HepG2 (cell line): Measurements from ENCODE around the gene SOCS1. TPM values are rescaled to one million over a fixed set of nuclear protein-coding genes. Genes with fewer than 3 reads are reported as not detected.

ENCODE experiments used
- CHD2 ChIP-seq: IDR thresholded peaks from 2 replicates; pipeline ENCODE4 v1.6.1; 2011; ENCODE audit warnings: low read depth, low read length, improper control_type of control experiment
- HOXA5 ChIP-seq: sonication (generic); formaldehyde crosslinking; IDR thresholded peaks from 2 replicates; pipeline ENCODE4 v1.4.0; 2020; ENCODE audit warnings: missing genetic modification reagents
- PLRG1 ChIP-seq: fragments of 450-650 bp; conservative IDR thresholded peaks from 2 replicates; pipeline ENCODE4 v1.6.1; 2016
- SAFB2 ChIP-seq: sonication (generic); formaldehyde crosslinking; IDR thresholded peaks from 2 replicates; pipeline ENCODE4 v1.5.1; 2020; ENCODE audit warnings: missing genetic modification reagents, low read depth, mild to moderate bottlenecking, borderline replicate concordance
- SMARCC2 ChIP-seq: fragments of 450-650 bp; IDR thresholded peaks from 2 replicates; pipeline ENCODE4 v1.6.1; 2017; ENCODE audit warnings: antibody characterized with exemption, mild to moderate bottlenecking
- SNAPC2 ChIP-seq: sonication (generic); formaldehyde crosslinking; IDR thresholded peaks from 2 replicates; pipeline ENCODE4 v1.8.1; 2022; ENCODE audit warnings: mild to moderate bottlenecking, missing genetic modification reagents
- SUZ12 ChIP-seq: fragments of 150-350 bp; IDR thresholded peaks from 2 replicates; pipeline ENCODE4 v1.6.1; 2014; ENCODE audit warnings: low read depth, low read length
- TBL1XR1 ChIP-seq: fragments of 150-350 bp; IDR thresholded peaks from 2 replicates; pipeline ENCODE4 v1.6.1; 2014; ENCODE audit warnings: borderline replicate concordance, low read length; ENCODE audit not compliant: partially characterized antibody
- TRIM24 ChIP-seq: sonication (generic); formaldehyde crosslinking; IDR thresholded peaks from 2 replicates; pipeline ENCODE4 v1.8.0; 2022; ENCODE audit warnings: mild to moderate bottlenecking, missing genetic modification reagents
- ZBTB34 ChIP-seq: sonication (generic); formaldehyde crosslinking; IDR thresholded peaks from 2 replicates; pipeline ENCODE4 v1.8.0; 2022; ENCODE audit warnings: mild to moderate bottlenecking, missing genetic modification reagents
- ZC3H4 ChIP-seq: sonication (generic); formaldehyde crosslinking; IDR thresholded peaks from 2 replicates; pipeline ENCODE4 v1.4.0; 2020; ENCODE audit warnings: missing genetic modification reagents, borderline replicate concordance
- ZNF180 ChIP-seq: sonication (generic); formaldehyde crosslinking; IDR thresholded peaks from 2 replicates; pipeline ENCODE4 v1.4.0; 2020; ENCODE audit warnings: low read depth, missing genetic modification reagents, borderline replicate concordance
- ZNF431 ChIP-seq: sonication (generic); formaldehyde crosslinking; IDR thresholded peaks from 2 replicates; pipeline ENCODE4 v1.9.0; 2022; ENCODE audit warnings: missing genetic modification reagents, low read depth, mild to moderate bottlenecking, borderline replicate concordance
- polyA plus RNA-seq, 8 experiments: library from polyadenylated mRNA; depleted of rRNA in 3 of 8; stranded (reverse) in 7 of 8; unstranded in 1 of 8; fragments of >200 nt; fragmentation: Illumina TruSeq in 4 of 8; extraction: Trizol in 4 of 8; gene quantifications; 2 replicates each; pipeline versions ENCODE4 v1.2.1 to v1.2.3, GENCODE V29; 2011 to 2016; ENCODE audit warnings: low read depth in 4 of 8, missing spikeins in 1 of 8, mixed read lengths in 1 of 8; ENCODE audit not compliant: insufficient read depth in 1 of 8
- total RNA-seq, 5 experiments: library from RNA; depleted of rRNA; stranded (reverse); fragments of >200 nt; fragmentation: Illumina TruSeq; extraction: Trizol; gene quantifications; 2 replicates each; pipeline ENCODE4 v1.2.3, GENCODE V29; 2016; ENCODE audit warnings: low read depth in 1 of 5
- TF ChIP-seq, protein P1 (sequence below): sonication (generic); formaldehyde crosslinking; IDR thresholded peaks from 2 replicates; pipeline ENCODE4 v1.8.1; 2023; ENCODE audit warnings: mild to moderate bottlenecking, inconsistent platforms, moderate library complexity, missing genetic modification reagents, borderline replicate concordance
- TF ChIP-seq, protein P2 (sequence below): IDR thresholded peaks from 2 replicates; pipeline ENCODE4 v1.6.1; 2016; ENCODE audit warnings: low read depth
- TF ChIP-seq, protein P3 (sequence below): sonication (generic); formaldehyde crosslinking; IDR thresholded peaks from 2 replicates; pipeline ENCODE4 v1.5.1; 2020; ENCODE audit warnings: mild to moderate bottlenecking, missing genetic modification reagents, borderline replicate concordance
- TF ChIP-seq, protein P4 (sequence below): sonication (generic); formaldehyde crosslinking; IDR thresholded peaks from 2 replicates; pipeline ENCODE4 v1.9.0; 2021; ENCODE audit warnings: missing genetic modification reagents, borderline replicate concordance

The SOCS1 gene
- total and polyA plus RNA-seq, 2 of the 13 experiments (the other 11 are each of a cell fraction or from before 2014, with no cell fraction given): 5.3 to 6.3 TPM

- TF ChIP-seq, protein P1, sequence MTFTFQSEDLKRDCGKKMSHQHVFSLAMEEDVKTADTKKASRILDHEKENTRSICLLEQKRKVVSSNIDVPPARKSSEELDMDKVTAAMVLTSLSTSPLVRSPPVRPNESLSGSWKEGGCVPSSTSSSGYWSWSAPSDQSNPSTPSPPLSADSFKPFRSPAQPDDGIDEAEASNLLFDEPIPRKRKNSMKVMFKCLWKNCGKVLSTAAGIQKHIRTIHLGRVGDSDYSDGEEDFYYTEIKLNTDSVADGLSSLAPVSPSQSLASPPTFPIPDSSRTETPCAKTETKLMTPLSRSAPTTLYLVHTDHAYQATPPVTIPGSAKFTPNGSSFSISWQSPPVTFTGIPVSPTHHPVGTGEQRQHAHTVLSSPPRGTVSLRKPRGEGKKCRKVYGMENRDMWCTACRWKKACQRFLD (CRISPR knock-in tag): no peak
- no peak for TF ChIP-seq TRIM24
- TF ChIP-seq, protein P2, sequence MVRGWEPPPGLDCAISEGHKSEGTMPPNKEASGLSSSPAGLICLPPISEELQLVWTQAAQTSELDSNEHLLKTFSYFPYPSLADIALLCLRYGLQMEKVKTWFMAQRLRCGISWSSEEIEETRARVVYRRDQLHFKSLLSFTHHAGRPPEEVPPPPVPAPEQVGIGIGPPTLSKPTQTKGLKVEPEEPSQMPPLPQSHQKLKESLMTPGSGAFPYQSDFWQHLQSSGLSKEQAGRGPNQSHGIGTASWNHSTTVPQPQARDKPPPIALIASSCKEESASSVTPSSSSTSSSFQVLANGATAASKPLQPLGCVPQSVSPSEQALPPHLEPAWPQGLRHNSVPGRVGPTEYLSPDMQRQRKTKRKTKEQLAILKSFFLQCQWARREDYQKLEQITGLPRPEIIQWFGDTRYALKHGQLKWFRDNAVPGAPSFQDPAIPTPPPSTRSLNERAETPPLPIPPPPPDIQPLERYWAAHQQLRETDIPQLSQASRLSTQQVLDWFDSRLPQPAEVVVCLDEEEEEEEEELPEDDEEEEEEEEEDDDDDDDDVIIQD: no peak
- no peak for TF ChIP-seq SAFB2 (CRISPR knock-in tag)
- TF ChIP-seq, protein P3, sequence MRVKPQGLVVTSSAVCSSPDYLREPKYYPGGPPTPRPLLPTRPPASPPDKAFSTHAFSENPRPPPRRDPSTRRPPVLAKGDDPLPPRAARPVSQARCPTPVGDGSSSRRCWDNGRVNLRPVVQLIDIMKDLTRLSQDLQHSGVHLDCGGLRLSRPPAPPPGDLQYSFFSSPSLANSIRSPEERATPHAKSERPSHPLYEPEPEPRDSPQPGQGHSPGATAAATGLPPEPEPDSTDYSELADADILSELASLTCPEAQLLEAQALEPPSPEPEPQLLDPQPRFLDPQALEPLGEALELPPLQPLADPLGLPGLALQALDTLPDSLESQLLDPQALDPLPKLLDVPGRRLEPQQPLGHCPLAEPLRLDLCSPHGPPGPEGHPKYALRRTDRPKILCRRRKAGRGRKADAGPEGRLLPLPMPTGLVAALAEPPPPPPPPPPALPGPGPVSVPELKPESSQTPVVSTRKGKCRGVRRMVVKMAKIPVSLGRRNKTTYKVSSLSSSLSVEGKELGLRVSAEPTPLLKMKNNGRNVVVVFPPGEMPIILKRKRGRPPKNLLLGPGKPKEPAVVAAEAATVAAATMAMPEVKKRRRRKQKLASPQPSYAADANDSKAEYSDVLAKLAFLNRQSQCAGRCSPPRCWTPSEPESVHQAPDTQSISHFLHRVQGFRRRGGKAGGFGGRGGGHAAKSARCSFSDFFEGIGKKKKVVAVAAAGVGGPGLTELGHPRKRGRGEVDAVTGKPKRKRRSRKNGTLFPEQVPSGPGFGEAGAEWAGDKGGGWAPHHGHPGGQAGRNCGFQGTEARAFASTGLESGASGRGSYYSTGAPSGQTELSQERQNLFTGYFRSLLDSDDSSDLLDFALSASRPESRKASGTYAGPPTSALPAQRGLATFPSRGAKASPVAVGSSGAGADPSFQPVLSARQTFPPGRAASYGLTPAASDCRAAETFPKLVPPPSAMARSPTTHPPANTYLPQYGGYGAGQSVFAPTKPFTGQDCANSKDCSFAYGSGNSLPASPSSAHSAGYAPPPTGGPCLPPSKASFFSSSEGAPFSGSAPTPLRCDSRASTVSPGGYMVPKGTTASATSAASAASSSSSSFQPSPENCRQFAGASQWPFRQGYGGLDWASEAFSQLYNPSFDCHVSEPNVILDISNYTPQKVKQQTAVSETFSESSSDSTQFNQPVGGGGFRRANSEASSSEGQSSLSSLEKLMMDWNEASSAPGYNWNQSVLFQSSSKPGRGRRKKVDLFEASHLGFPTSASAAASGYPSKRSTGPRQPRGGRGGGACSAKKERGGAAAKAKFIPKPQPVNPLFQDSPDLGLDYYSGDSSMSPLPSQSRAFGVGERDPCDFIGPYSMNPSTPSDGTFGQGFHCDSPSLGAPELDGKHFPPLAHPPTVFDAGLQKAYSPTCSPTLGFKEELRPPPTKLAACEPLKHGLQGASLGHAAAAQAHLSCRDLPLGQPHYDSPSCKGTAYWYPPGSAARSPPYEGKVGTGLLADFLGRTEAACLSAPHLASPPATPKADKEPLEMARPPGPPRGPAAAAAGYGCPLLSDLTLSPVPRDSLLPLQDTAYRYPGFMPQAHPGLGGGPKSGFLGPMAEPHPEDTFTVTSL (CRISPR knock-in tag): no peak
- TF ChIP-seq ZNF180 (CRISPR knock-in tag): no peak
- TF ChIP-seq ZBTB34 (CRISPR knock-in tag): no peak; the same call in 1 of the 2 replicates
- TF ChIP-seq, protein P4, sequence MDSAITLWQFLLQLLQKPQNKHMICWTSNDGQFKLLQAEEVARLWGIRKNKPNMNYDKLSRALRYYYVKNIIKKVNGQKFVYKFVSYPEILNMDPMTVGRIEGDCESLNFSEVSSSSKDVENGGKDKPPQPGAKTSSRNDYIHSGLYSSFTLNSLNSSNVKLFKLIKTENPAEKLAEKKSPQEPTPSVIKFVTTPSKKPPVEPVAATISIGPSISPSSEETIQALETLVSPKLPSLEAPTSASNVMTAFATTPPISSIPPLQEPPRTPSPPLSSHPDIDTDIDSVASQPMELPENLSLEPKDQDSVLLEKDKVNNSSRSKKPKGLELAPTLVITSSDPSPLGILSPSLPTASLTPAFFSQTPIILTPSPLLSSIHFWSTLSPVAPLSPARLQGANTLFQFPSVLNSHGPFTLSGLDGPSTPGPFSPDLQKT (CRISPR knock-in tag): no peak
- no peak for TF ChIP-seq SNAPC2 (CRISPR knock-in tag)
- TF ChIP-seq PLRG1: no peak
- TF ChIP-seq SUZ12: no peak
- TF ChIP-seq ZNF431: no peak
- no peak; the same call in 1 of the 2 replicates for TF ChIP-seq ZC3H4
- no peak for TF ChIP-seq TBL1XR1
- no peak for TF ChIP-seq SMARCC2
- no peak for TF ChIP-seq CHD2
- no peak for TF ChIP-seq HOXA5 (CRISPR knock-in tag)
Measured at GRCh38 chr16:11251525-11252481, 4.2 kb downstream of the SOCS1 start (continued).
